M059J (cell line): ENCODE data around the gene PIAS2. TPM values are rescaled to one million over a fixed set of nuclear protein-coding genes. Genes with fewer than 3 reads are reported as not detected.
"Not testable (repeated sequence)": the region's sequence is repeated elsewhere in the genome, so short reads cannot be mapped to it uniquely, and the experiment has no call there.

Experiments
- DNase-seq: peaks from one replicate; pipeline ENCODE4 v3.0.0-alpha.2; 2012; ENCODE audit warnings: low read depth
- total RNA-seq: library from RNA; depleted of rRNA; stranded (reverse); fragments of >200 nt; shearing (Covaris generic); gene quantifications from 2 replicates; pipeline ENCODE4 v1.2.3, GENCODE V29; 2014

The PIAS2 gene
- total RNA-seq, 1 experiment from 2014 or later = 35.9 TPM

GRCh38 chr18:46903406-46903805 lies 13.9 kb downstream of the PIAS2 start:
- no peak for DNase-seq

GRCh38 chr18:46899274-46899948 lies 17.9 kb downstream of the PIAS2 start:
- DNase-seq = peak; percentile 38

GRCh38 chr18:46894124-46894523 lies 23.2 kb downstream of the PIAS2 start:
- no peak for DNase-seq

- no peak for DNase-seq
Observed at GRCh38 chr18:46893360-46893759, 23.9 kb downstream of the PIAS2 start.

- no peak for DNase-seq
Observed at GRCh38 chr18:46892842-46893241, 24.5 kb downstream of the PIAS2 start.

GRCh38 chr18:46891742-46892214 lies 25.5 kb downstream of the PIAS2 start:
- DNase-seq = no peak

GRCh38 chr18:46888965-46889364 lies 28.3 kb downstream of the PIAS2 start:
- no peak for DNase-seq

- no peak for DNase-seq
Observed at GRCh38 chr18:46886893-46887292, 30.4 kb downstream of the PIAS2 start.

GRCh38 chr18:46883180-46883579 lies 34.1 kb downstream of the PIAS2 start:
- DNase-seq = no peak

GRCh38 chr18:46877329-46877987 lies 39.8 kb downstream of the PIAS2 start:
- no peak for DNase-seq

- no peak for DNase-seq
Observed at GRCh38 chr18:46868169-46868921, 49.0 kb downstream of the PIAS2 start.

GRCh38 chr18:46867367-46868143 lies 49.8 kb downstream of the PIAS2 start:
- peak; percentile 6 for DNase-seq

GRCh38 chr18:46866523-46866922 lies 50.8 kb downstream of the PIAS2 start:
- DNase-seq = no peak

GRCh38 chr18:46865245-46865644 lies 52.1 kb downstream of the PIAS2 start:
- not testable (repeated sequence) for DNase-seq

GRCh38 chr18:46859855-46860254 lies 57.5 kb downstream of the PIAS2 start:
- peak; percentile 40 for DNase-seq

- no peak for DNase-seq
Observed at GRCh38 chr18:46858290-46858689, 59.0 kb downstream of the PIAS2 start.

GRCh38 chr18:46856973-46857372 lies 60.3 kb downstream of the PIAS2 start:
- DNase-seq = peak; percentile 26

- DNase-seq = no peak
Observed at GRCh38 chr18:46849007-46849406, 68.3 kb downstream of the PIAS2 start.

- no peak for DNase-seq
Observed at GRCh38 chr18:46843372-46843771, 73.9 kb downstream of the PIAS2 start.

- no peak for DNase-seq
Observed at GRCh38 chr18:46842583-46842982, 74.7 kb downstream of the PIAS2 start.

- DNase-seq = no peak
Observed at GRCh38 chr18:46833899-46834298, 83.4 kb downstream of the PIAS2 start.

GRCh38 chr18:46832849-46833248 lies 84.5 kb downstream of the PIAS2 start:
- peak; percentile 14 for DNase-seq
